Hindlimb muscle (tissue), 1 donor: ENCODE results near the gene MAML2. TPM values are rescaled to one million over a fixed set of nuclear protein-coding genes. Genes with fewer than 3 reads are reported as not detected.

Experiments used
- DNase-seq: peaks from one replicate; pipeline ENCODE4 v3.0.0-alpha.2; 2013
- polyA plus RNA-seq: library from polyadenylated mRNA; unstranded; fragments of 120-200 nt; gene quantifications from one replicate; pipeline ENCODE4 v1.2.1, GENCODE V29; 2013; ENCODE audit not compliant: insufficient read length

The MAML2 gene
- 5.7 TPM for polyA plus RNA-seq

- peak; percentile 92 for DNase-seq
These were observed at the start of gene MAML2 for GRCh38 chr11:96342961-96343711. Gene MAML2 (minus strand): TSS chr11:96343195. CDS start chr11:96341895, 1,300 bp downstream.

GRCh38 chr11:96391698-96392307, 48.8 kb upstream of the MAML2 start:
- DNase-seq: no peak

- no peak for DNase-seq
These were observed 47.4 kb upstream of the MAML2 start for GRCh38 chr11:96390488-96390792.

GRCh38 chr11:96389720-96390487, 46.9 kb upstream of the MAML2 start, which contains the start of the genes CCDC82 and JRKL:
Gene CCDC82 (minus strand): TSS chr11:96389912. CDS start chr11:96384747, 5,165 bp downstream.
Gene JRKL (plus strand): TSS chr11:96390013. CDS start chr11:96390650, 637 bp downstream.
- peak; percentile 95 for DNase-seq

GRCh38 chr11:96388891-96389719, 46.1 kb upstream of the MAML2 start:
- peak; percentile 76 for DNase-seq

- DNase-seq: no peak
These were observed 42.2 kb upstream of the MAML2 start for GRCh38 chr11:96385187-96385586.

GRCh38 chr11:96384156-96384555, 41.2 kb upstream of the MAML2 start:
- DNase-seq: no peak

GRCh38 chr11:96376796-96377195, 33.8 kb upstream of the MAML2 start:
- no peak for DNase-seq

- DNase-seq: no peak
These were observed 30.8 kb upstream of the MAML2 start for GRCh38 chr11:96373826-96374225.

GRCh38 chr11:96367342-96367741, 24.3 kb upstream of the MAML2 start:
- DNase-seq: no peak

- no peak for DNase-seq
These were observed 23.0 kb upstream of the MAML2 start for GRCh38 chr11:96366024-96366423.

GRCh38 chr11:96365493-96365892, 22.5 kb upstream of the MAML2 start:
- no peak for DNase-seq

GRCh38 chr11:96361778-96362177, 18.8 kb upstream of the MAML2 start:
- DNase-seq: no peak

GRCh38 chr11:96358321-96358720, 15.3 kb upstream of the MAML2 start:
- no peak for DNase-seq

GRCh38 chr11:96357794-96358193, 14.8 kb upstream of the MAML2 start:
- DNase-seq: no peak

- no peak for DNase-seq
These were observed 13.9 kb upstream of the MAML2 start for GRCh38 chr11:96356848-96357247.

- DNase-seq: no peak
These were observed 708 bp downstream of the MAML2 start for GRCh38 chr11:96342014-96342960.

GRCh38 chr11:96341211-96342013, 1.6 kb downstream of the MAML2 start:
- DNase-seq: peak; percentile 59

GRCh38 chr11:96340555-96340885, 2.5 kb downstream of the MAML2 start:
- DNase-seq: no peak
